Muscle layer of colon (tissue), 2 donors: ENCODE measurements around the gene CMSS1.

Source experiments
- H3K27ac ChIP-seq: one replicate; pipeline ENCODE4 v1.7.0; 2013; ENCODE audit warnings: low read depth, mild to moderate bottlenecking, low read length, moderate library complexity
- H3K27me3 ChIP-seq, 2 donors: one replicate each; pipeline ENCODE4 v1.7.0; 2013; ENCODE audit warnings: low read length in 2 of 2, mild to moderate bottlenecking in 2 of 2; ENCODE audit not compliant: insufficient read depth in 2 of 2, control insufficient read depth in 1 of 2
- H3K36me3 ChIP-seq: one replicate; pipeline ENCODE4 v1.7.0; 2013; ENCODE audit warnings: mild to moderate bottlenecking, low read length; ENCODE audit not compliant: insufficient read depth
- H3K4me1 ChIP-seq: one replicate; pipeline ENCODE4 v1.7.0; 2013; ENCODE audit warnings: mild to moderate bottlenecking, low read length; ENCODE audit not compliant: insufficient read depth
- H3K4me3 ChIP-seq, 2 donors: one replicate each; pipeline ENCODE4 v1.7.0; 2013; ENCODE audit warnings: low read length in 2 of 2, low read depth in 1 of 2, mild to moderate bottlenecking in 1 of 2, moderate library complexity in 1 of 2
- H3K9ac ChIP-seq: one replicate; pipeline ENCODE4 v1.7.0; 2013; ENCODE audit warnings: low read length
- H3K9me3 ChIP-seq: one replicate; pipeline ENCODE4 v1.7.0; 2013; ENCODE audit warnings: mild to moderate bottlenecking, low read length
- donor health status: abdominal sarcoma.
- donor health status: Adenocarcinoma of cecum.

CMSS1 gene

DNA sequence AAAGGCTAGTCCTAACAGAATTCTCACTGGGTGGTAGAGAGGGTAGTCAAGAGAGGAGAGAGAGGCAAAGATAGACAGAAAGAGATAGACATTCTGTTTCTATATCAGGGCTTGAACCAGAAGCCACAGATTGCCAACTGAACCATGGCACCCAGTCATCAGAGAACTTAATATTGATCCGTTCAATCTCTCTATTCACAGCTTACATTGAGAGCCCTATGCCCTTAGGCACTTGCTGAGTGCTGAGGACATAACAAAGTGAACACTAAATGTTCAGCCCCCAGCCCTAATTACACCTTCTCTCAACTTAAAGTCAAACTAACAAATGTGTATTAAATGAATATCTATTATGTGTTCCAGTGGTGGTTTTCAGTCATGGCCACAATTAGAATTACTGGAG, 172.5 kb downstream of the CMSS1 start:
- Histone ChIP-seq H3K27ac (no peak overlapping the region), H3K36me3 (no peaks in the 10 kb centered on the region), H3K4me1 (no peaks in the 10 kb centered on the region), H3K9me3 (no peaks in the 10 kb centered on the region), H3K4me3 (no peak overlapping the region), H3K27me3 (no peaks in the 10 kb centered on the region), H3K9ac (no peak overlapping the region)

GRCh38 chr3:99997293-99997692, 179.6 kb downstream of the CMSS1 start:
- peaks cover under 1% of the 10 kb centered on the region for H3K4me1 ChIP-seq
- H3K27ac ChIP-seq: no peak overlapping the region
- no peaks in the 10 kb centered on the region for H3K36me3 ChIP-seq
- no peaks in the 10 kb centered on the region for H3K27me3 ChIP-seq
- no peak overlapping the region for H3K9ac ChIP-seq
- H3K4me3 ChIP-seq: no peak overlapping the region
- no peaks in the 10 kb centered on the region for H3K9me3 ChIP-seq

DNA sequence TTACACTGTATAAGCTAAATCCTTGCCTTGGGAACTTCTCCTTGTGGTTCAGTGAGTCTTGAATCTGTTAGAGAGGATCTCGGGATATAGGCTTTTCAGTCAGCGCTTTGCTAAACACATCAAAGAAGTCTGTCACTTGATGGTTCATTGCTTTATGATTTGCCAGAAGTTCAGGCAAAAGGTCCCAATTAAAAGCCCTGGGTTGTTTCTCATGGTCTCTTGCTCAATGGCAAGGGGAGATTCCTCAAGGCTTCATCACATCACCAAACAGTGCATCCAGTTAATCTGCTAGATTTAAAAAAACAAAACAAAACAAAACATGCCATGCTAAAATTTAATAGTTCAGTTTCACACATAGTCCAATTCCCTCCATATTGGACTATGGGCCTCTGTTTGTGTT, 181.9 kb downstream of the CMSS1 start:
- Histone ChIP-seq H3K27me3 (no peaks in the 10 kb centered on the region), H3K4me3 (no peak overlapping the region), H3K4me1 (peaks cover 11% of the 10 kb centered on the region), H3K9ac (no peak overlapping the region), H3K27ac (no peak overlapping the region), H3K36me3 (no peaks in the 10 kb centered on the region), H3K9me3 (no peaks in the 10 kb centered on the region)

GRCh38 chr3:100001083-100001482, 183.4 kb downstream of the CMSS1 start:
- Histone ChIP-seq H3K36me3 (no peaks in the 10 kb centered on the region), H3K27me3 (no peaks in the 10 kb centered on the region), H3K9me3 (no peaks in the 10 kb centered on the region), H3K4me1 (peaks cover 11% of the 10 kb centered on the region), H3K4me3 (no peak overlapping the region), H3K27ac (no peak overlapping the region), H3K9ac (no peak overlapping the region)

GRCh38 chr3:100001526-100002270, 184.0 kb downstream of the CMSS1 start:
- Histone ChIP-seq H3K4me3 (no peak overlapping the region), H3K9me3 (no peaks in the 10 kb centered on the region), H3K27me3 (no peaks in the 10 kb centered on the region), H3K4me1 (peaks cover 11% of the 10 kb centered on the region), H3K27ac (no peak overlapping the region), H3K9ac (no peak overlapping the region), H3K36me3 (no peaks in the 10 kb centered on the region)

DNA sequence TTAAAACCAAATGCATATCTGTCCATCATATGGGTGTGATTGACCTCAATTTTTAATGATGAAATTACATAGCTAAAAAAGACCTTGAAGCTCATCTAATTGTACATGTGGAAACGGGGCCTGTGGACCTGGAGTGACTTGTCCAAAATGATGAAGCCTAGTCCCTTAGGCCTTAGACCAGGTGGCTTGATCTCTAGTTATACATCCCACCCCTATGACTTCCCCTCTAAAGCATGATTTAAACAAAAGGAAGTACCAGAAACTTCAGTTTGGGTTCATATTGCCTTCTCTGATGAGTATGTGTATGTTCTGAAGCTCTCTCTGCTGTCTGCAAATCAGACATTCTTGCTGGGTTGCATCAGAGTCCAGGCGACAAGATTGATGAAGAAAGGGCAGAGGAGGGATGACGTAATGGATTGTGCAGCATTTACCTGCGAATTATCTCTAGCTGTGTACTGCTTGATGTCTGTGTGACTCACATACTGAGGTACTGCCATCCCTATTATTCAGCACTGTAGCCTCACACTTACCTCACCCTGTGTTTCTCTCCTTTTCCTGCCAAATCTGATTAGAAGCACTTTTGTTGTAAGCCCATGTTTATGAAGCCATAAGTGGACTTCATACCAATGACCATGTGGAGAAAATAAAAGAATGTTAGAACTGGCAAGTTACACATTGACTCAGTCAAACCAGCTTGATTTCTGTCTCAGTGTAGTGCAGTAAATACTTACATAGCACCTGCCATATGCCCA, 185.1 kb downstream of the CMSS1 start:
- H3K4me1 ChIP-seq: peaks cover 11% of the 10 kb centered on the region
- H3K27me3 ChIP-seq: no peaks in the 10 kb centered on the region
- no peaks in the 10 kb centered on the region for H3K36me3 ChIP-seq
- no peak overlapping the region for H3K27ac ChIP-seq
- no peak overlapping the region for H3K4me3 ChIP-seq
- no peaks in the 10 kb centered on the region for H3K9me3 ChIP-seq
- no peak overlapping the region for H3K9ac ChIP-seq

GRCh38 chr3:100003609-100004503, 186.2 kb downstream of the CMSS1 start:
- Histone ChIP-seq H3K4me3 (no peak overlapping the region), H3K27me3 (no peaks in the 10 kb centered on the region), H3K4me1 (peaks cover 11% of the 10 kb centered on the region), H3K9ac (no peak overlapping the region), H3K36me3 (no peaks in the 10 kb centered on the region), H3K9me3 (no peaks in the 10 kb centered on the region), H3K27ac (no peak overlapping the region)

GRCh38 chr3:100004931-100005330, 187.3 kb downstream of the CMSS1 start:
- no peaks in the 10 kb centered on the region for H3K9me3 ChIP-seq
- H3K36me3 ChIP-seq: no peaks in the 10 kb centered on the region
- H3K9ac ChIP-seq: no peak overlapping the region
- peaks cover 11% of the 10 kb centered on the region for H3K4me1 ChIP-seq
- no peaks in the 10 kb centered on the region for H3K27me3 ChIP-seq
- no peak overlapping the region for H3K27ac ChIP-seq
- no peak overlapping the region for H3K4me3 ChIP-seq

GRCh38 chr3:100005665-100006393, 188.2 kb downstream of the CMSS1 start:
- no peaks in the 10 kb centered on the region for H3K27me3 ChIP-seq
- H3K4me3 ChIP-seq: no peak overlapping the region
- no peaks in the 10 kb centered on the region for H3K9me3 ChIP-seq
- no peak overlapping the region for H3K9ac ChIP-seq
- peaks cover 11% of the 10 kb centered on the region for H3K4me1 ChIP-seq
- H3K36me3 ChIP-seq: no peaks in the 10 kb centered on the region
- no peak overlapping the region for H3K27ac ChIP-seq

DNA sequence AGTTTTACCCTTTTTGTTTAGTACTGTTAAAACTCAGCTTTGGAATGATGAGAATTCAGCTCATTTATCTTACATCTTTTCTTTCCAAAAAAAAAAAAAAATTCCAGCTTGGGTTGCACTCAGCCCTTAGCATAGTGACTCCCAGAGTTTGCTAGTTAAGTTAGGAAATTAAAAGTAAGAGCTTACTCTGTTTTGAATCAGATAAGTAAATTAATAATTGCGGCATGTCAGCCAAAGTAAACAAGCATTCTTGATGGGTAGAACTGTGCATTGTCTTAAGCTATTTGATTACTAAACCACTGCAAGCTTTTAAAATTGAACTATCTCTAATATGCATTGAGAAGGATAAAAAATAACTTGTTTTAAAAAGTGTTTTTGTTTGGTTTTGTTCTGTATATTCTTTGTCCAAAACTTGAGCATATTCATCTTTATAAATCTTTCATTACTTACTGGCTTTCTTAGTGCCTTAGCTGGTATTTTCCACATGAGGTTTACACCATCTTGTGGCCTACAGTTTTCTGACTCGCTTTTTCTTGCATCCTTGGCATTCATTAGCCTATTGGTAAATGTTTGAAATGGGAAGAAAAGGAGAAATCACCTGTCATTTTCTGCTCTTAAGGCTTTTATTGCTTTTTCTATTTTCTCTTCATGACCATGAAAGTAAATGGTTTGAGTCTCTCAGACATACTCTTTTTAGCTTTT, 189.1 kb downstream of the CMSS1 start:
- Histone ChIP-seq H3K36me3 (no peaks in the 10 kb centered on the region), H3K4me3 (no peak overlapping the region), H3K9ac (no peak overlapping the region), H3K4me1 (peaks cover 11% of the 10 kb centered on the region), H3K27me3 (no peaks in the 10 kb centered on the region), H3K27ac (no peak overlapping the region), H3K9me3 (no peaks in the 10 kb centered on the region)
